ENCODE measurements around the gene PIGB. TPM values are rescaled to one million over a fixed set of nuclear protein-coding genes. Genes with fewer than 3 reads are reported as not detected.
"Not testable (repeated sequence)": the region's sequence is repeated elsewhere in the genome, so short reads cannot be mapped to it uniquely, and the experiment has no call there.

Gene PIGB
- total RNA-seq, 1 donor from 2014 or later, result 6.1 TPM

- no peak for FAIRE-seq
- no peak for DNase-seq (ENCODE audit: low spot score in 2 of 2)
Measured at GRCh38 chr15:55366981-55367380, 48.0 kb downstream of the PIGB start.

- no peak for DNase-seq (ENCODE audit: low spot score in 2 of 2)
- no peak for FAIRE-seq
Measured at GRCh38 chr15:55372701-55373440, 53.8 kb downstream of the PIGB start.

GRCh38 chr15:55379095-55379494 is 60.1 kb downstream of the PIGB start:
- FAIRE-seq (no peak), DNase-seq (ENCODE audit: low spot score in 2 of 2) (no peak)

- no peak for FAIRE-seq
- no peak for DNase-seq (ENCODE audit: low spot score in 2 of 2)
Measured at GRCh38 chr15:55381595-55381994, 62.6 kb downstream of the PIGB start.

GRCh38 chr15:55383687-55384086 is 64.7 kb downstream of the PIGB start:
- no peak for FAIRE-seq
- DNase-seq (ENCODE audit: low spot score in 2 of 2), result no peak

GRCh38 chr15:55387027-55387426 is 68.0 kb downstream of the PIGB start:
- FAIRE-seq, result no peak
- DNase-seq (ENCODE audit: low spot score in 2 of 2), result no peak

GRCh38 chr15:55389264-55389607 is 70.2 kb downstream of the PIGB start:
- DNase-seq (ENCODE audit: low spot score in 2 of 2) (no peak), FAIRE-seq (no peak)

GRCh38 chr15:55394694-55395093 is 75.7 kb downstream of the PIGB start:
- DNase-seq (ENCODE audit: low spot score in 2 of 2) (no peak), FAIRE-seq (no peak)

- FAIRE-seq (no peak), DNase-seq (ENCODE audit: low spot score in 2 of 2) (no peak)
Measured at GRCh38 chr15:55398243-55398642, 79.2 kb downstream of the PIGB start.

GRCh38 chr15:55400050-55400449 is 81.0 kb downstream of the PIGB start:
- not testable (repeated sequence) for DNase-seq (ENCODE audit: low spot score in 2 of 2)

GRCh38 chr15:55401786-55402246 is 82.8 kb downstream of the PIGB start:
- DNase-seq (ENCODE audit: low spot score in 2 of 2) (no peak), FAIRE-seq (no peak)

More at GRCh38 chr15:55400050-55400449, 81.0 kb downstream of the PIGB start:
- FAIRE-seq, result not testable (repeated sequence)

GRCh38 chr15:55402707-55403106 is 83.7 kb downstream of the PIGB start:
- FAIRE-seq, result no peak
- DNase-seq (ENCODE audit: low spot score in 2 of 2), result no peak

- no peak for DNase-seq (ENCODE audit: low spot score in 2 of 2)
- no peak for FAIRE-seq
Measured at GRCh38 chr15:55403531-55403930, 84.5 kb downstream of the PIGB start.

Other genes with a start within 250 kb of the PIGB start
- 178 TPM for gene RSL24D1, start 122.3 kb upstream of the PIGB start, total RNA-seq
- 8.2 TPM for gene RAB27A, start 29.4 kb upstream of the PIGB start, total RNA-seq
- gene PIGBOS1, start 99 bp upstream of the PIGB start, total RNA-seq, result 7.7 TPM
- gene CCPG1, start 89.1 kb downstream of the PIGB start, total RNA-seq, result 30.2 TPM
- gene PIERCE2, start 89.3 kb downstream of the PIGB start, total RNA-seq, result 3.7 TPM
- gene DNAAF4, start 189.0 kb downstream of the PIGB start, total RNA-seq, result 6.5 TPM

Data from frontal cortex (tissue), 4 donors.